ENCODE results near the gene KBTBD13.

The KBTBD13 gene

DNA sequence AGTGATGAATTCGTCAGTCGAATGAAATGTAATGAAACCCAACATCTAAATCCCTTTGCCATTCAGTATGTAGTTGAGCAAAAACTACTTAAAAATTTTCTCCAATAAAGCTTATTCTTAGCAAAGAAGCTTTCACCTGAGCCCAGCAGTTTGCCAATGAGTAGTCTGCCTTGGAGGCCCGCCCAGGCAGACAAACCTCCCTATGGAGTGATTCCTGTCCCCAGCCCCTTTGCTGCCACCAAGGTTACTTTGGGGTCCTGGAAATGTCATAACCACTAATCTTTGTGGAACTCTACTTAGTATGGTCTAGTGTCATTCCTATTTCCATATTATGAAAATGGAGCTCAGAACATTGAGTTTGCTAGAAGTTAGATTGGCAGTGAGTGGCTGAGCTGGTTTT is 26.4 kb downstream of the KBTBD13 start:
- DNase-seq (ENCODE audit: insufficient read length, low spot score) (no peak), FAIRE-seq (no peak)
- TF ChIP-seq PAX5 (IDR thresholded peaks at IDR 0.05; ENCODE audit: insufficient read depth, low read length, severe bottlenecking), result no peak
- no peak for TF ChIP-seq POLR2AphosphoS5 (IDR thresholded peaks at IDR 0.05; ENCODE audit: low read depth, low read length)
- no peak for TF ChIP-seq POLR2A (IDR thresholded peaks at IDR 0.05; ENCODE audit: low read depth, low read length)
- no peak for TF ChIP-seq POU2F2 (IDR thresholded peaks at IDR 0.05; ENCODE audit: low read depth, low read length)
- TF ChIP-seq SPI1 (IDR thresholded peaks at IDR 0.05; ENCODE audit: low read depth, low read length), result no peak

DNA sequence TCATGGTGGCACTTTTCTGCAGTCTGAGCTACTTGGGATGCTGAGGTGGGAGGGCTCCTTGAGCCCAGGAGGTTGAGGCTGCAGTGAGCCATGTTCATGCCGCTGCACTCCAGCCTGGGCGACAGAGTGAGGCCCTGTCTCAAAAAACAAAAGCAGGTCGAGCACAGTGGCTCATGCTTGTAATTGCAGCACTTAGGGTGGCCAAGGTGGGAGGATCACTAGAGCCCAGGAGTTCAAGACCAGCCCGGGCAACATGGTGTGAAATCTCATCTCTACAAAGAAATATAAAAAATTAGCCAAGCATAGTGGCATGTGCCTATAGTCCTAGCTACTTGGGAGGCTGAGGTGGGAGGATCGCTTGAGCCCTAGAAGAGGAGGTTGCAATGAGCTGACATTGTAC is 28.5 kb downstream of the KBTBD13 start:
- FAIRE-seq, result no peak
- DNase-seq (ENCODE audit: insufficient read length, low spot score), result no peak
- TF ChIP-seq POU2F2 (IDR thresholded peaks at IDR 0.05; ENCODE audit: low read depth, low read length) (no peak), POLR2AphosphoS5 (IDR thresholded peaks at IDR 0.05; ENCODE audit: low read depth, low read length) (no peak), PAX5 (IDR thresholded peaks at IDR 0.05; ENCODE audit: insufficient read depth, low read length, severe bottlenecking) (no peak)

DNA sequence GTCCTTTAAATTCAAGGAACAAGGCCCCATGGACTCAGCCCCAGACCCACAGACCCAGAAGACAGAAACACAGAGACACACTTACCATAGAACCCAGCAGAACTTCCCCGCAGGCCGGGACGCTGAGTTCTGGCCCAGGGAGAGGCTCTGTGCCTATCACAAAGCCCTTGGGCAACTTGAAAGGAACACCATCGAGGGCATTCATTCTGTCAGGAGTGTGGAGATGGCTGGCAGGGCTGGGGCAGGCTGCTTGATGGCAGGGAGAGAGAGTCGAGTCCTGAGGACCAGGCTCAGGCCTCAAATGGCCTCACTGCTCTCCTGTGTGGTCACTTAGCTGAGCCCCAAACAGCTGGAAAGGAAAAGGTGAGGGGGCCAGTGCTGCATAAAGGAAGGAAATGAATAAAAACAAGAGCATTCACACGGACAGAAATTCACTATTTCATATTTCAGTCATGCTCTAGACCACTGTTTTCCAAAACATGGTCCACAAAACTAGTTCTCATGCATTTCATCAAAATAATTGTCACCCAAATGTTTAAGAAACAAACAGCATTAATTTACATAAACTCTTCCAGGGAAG is 29.6 kb downstream of the KBTBD13 start:
- FAIRE-seq, result no peak
- DNase-seq (ENCODE audit: insufficient read length, low spot score), result no peak
- TF ChIP-seq TAF1 (IDR thresholded peaks at IDR 0.05; ENCODE audit: low read depth, low read length) (no peak), PAX5 (IDR thresholded peaks at IDR 0.05; ENCODE audit: insufficient read depth, low read length, severe bottlenecking) (no peak), POU2F2 (IDR thresholded peaks at IDR 0.05; ENCODE audit: low read depth, low read length) (no peak), POLR2A (IDR thresholded peaks at IDR 0.05; ENCODE audit: low read depth, low read length) (no peak), POLR2AphosphoS5 (IDR thresholded peaks at IDR 0.05; ENCODE audit: low read depth, low read length) (no peak), SPI1 (IDR thresholded peaks at IDR 0.05; ENCODE audit: low read depth, low read length) (no peak)

DNA sequence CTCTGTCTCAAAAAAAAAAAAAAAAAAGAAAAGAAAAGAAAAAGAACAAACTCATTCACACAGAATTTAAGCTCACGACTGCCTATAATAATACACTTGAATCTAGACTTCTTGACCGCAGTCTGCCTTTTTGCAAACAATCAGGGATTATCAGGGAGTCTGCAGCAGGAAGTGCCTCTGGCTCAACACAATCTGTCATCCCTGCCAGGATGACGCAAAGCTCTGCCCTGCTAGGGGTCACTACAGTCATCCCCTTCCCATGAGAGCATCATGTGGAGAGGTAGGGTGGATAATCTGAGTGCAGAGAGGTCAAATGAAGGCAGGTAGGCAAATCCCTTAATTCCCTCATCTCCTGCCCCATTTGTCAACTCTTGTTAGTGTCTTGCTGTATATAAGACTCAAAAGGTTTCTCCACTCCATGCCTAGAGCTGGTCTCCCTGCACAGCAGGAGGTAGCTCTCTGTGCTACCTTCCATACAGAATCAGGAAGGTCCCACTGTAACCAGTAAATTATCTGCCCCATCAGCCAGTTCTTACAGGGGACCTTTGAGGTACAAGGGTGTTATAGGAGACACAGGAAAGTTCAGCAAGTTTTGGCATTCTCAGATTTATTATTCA is 34.2 kb downstream of the KBTBD13 start:
- TF ChIP-seq SPI1 (IDR thresholded peaks at IDR 0.05; ENCODE audit: low read depth, low read length) (no peak), POLR2A (IDR thresholded peaks at IDR 0.05; ENCODE audit: low read depth, low read length) (no peak)
- DNase-seq (ENCODE audit: insufficient read length, low spot score), result no peak
- no peak for FAIRE-seq

DNA sequence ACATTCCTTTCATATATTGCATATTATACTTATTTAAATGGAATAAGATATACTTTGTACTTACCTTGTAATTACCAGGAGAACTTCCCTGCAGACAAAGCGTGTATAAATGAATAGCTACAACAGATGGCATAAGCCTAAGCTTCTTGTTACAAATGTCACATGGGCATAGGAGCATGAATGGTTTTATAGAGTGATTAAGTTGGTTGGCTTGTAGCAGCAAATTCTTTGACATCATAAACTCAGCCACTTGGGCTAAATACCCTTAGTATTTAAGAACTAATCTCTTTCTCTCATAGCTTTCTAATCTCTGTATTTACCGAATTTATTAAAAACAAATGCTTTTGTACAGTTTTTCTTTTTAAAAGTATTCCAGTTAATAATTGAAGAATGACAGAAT is 38.5 kb downstream of the KBTBD13 start, which contains the start of gene UBAP1L:
UBAP1L (minus strand) TSS at position 115 of the 400 bp plus-strand sequence. CDS start 8,985 bp downstream, outside the sequence.
- no peak for FAIRE-seq
- TF ChIP-seq SPI1 (IDR thresholded peaks at IDR 0.05; ENCODE audit: low read depth, low read length), result no peak
- no peak for TF ChIP-seq POLR2A (IDR thresholded peaks at IDR 0.05; ENCODE audit: low read depth, low read length)
- no peak for TF ChIP-seq PAX5 (IDR thresholded peaks at IDR 0.05; ENCODE audit: insufficient read depth, low read length, severe bottlenecking)
- TF ChIP-seq POLR2AphosphoS5 (IDR thresholded peaks at IDR 0.05; ENCODE audit: low read depth, low read length), result no peak
- no peak for TF ChIP-seq TAF1 (IDR thresholded peaks at IDR 0.05; ENCODE audit: low read depth, low read length)
- TF ChIP-seq POU2F2 (IDR thresholded peaks at IDR 0.05; ENCODE audit: low read depth, low read length), result no peak
- no peak for DNase-seq (ENCODE audit: insufficient read length, low spot score)

DNA sequence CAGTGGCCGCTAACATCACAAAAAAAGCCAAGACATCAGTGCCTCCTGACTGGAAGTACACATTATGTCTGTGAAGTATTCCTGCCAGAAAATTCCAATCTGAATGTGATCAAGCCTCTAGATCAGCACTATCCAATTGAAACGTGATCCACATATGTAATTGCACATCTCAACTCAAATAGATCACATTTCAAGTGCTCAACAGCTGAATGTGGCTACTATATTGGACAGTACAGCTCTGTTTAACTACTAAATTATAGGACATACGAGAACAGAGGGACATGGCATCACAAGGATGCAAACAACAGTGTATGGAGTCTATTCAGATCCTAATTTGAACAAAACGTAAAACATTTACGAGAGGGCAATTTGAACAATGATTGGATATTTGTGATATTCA is 39.0 kb downstream of the KBTBD13 start:
- DNase-seq (ENCODE audit: insufficient read length, low spot score) (no peak), FAIRE-seq (no peak)
- TF ChIP-seq TAF1 (IDR thresholded peaks at IDR 0.05; ENCODE audit: low read depth, low read length), result no peak
- TF ChIP-seq POU2F2 (IDR thresholded peaks at IDR 0.05; ENCODE audit: low read depth, low read length), result no peak

Measured in GM12891 (cell line).